GM23338 (cell line): ENCODE measurements around the gene SLC16A12. TPM values are rescaled to one million over a fixed set of nuclear protein-coding genes. Genes with fewer than 3 reads are reported as not detected.
"Not testable (repeated sequence)": the region's sequence is repeated elsewhere in the genome, so short reads cannot be mapped to it uniquely, and the experiment has no call there.

Source experiments
- ATAC-seq: fragments of 200-7000 bp; cut with Tn5 transposase; 3 replicates; pipeline ENCODE4 v1.9.1; 2020
- DNase-seq: peaks from one replicate; pipeline ENCODE4 v3.0.0-alpha.2; 2015; ENCODE audit warnings: low spot score
- H2AFZ ChIP-seq: fragments of 200-600 bp; sonication (generic); 2 replicates; pipeline ENCODE4 v1.8.0; 2016; ENCODE audit warnings: antibody characterized with exemption, mild to moderate bottlenecking, moderate library complexity
- H3F3A ChIP-seq: fragments of 200-600 bp; sonication (generic); replicated peaks from 2 replicates; pipeline ENCODE4 v1.8.0; 2017; ENCODE audit warnings: antibody characterized with exemption, mixed run types, low read depth
- H3K27ac ChIP-seq: fragments of 200-600 bp; sonication (generic); 2 replicates; pipeline ENCODE4 v1.6.1; 2016; ENCODE audit warnings: low read depth
- H3K27me3 ChIP-seq: fragments of 200-600 bp; sonication (generic); 2 replicates; pipeline ENCODE4 v1.8.0; 2016; ENCODE audit warnings: mild to moderate bottlenecking, mixed run types, moderate library complexity; ENCODE audit not compliant: insufficient read depth
- H3K36me3 ChIP-seq: fragments of 200-600 bp; sonication (generic); 2 replicates; pipeline ENCODE4 v1.8.0; 2016; ENCODE audit warnings: mild to moderate bottlenecking; ENCODE audit not compliant: insufficient read depth
- H3K4me1 ChIP-seq: fragments of 200-600 bp; sonication (generic); 2 replicates; pipeline ENCODE4 v1.8.0; 2016; ENCODE audit warnings: mild to moderate bottlenecking, moderate library complexity; ENCODE audit not compliant: insufficient read depth
- H3K4me2 ChIP-seq: fragments of 200-600 bp; sonication (generic); 2 replicates; pipeline ENCODE4 v1.7.1; 2017; ENCODE audit warnings: mixed run types
- H3K4me3 ChIP-seq: fragments of 200-600 bp; sonication (generic); 2 replicates; pipeline ENCODE4 v1.6.1; 2016; ENCODE audit warnings: mixed run types
- H3K79me2 ChIP-seq: fragments of 200-600 bp; sonication (generic); replicated peaks from 2 replicates; pipeline ENCODE4 v1.8.0; 2017; ENCODE audit warnings: mild to moderate bottlenecking; ENCODE audit not compliant: insufficient read depth
- H3K9me2 ChIP-seq: fragments of 200-600 bp; sonication (generic); 2 replicates; pipeline ENCODE4 v1.8.0; 2017; ENCODE audit not compliant: insufficient read depth
- H4K20me1 ChIP-seq: fragments of 200-600 bp; sonication (generic); replicated peaks from 2 replicates; pipeline ENCODE4 v1.8.0; 2017; ENCODE audit warnings: mild to moderate bottlenecking; ENCODE audit not compliant: insufficient read depth
- H3K27ac Mint-ChIP-seq: 2 replicates; pipeline ENCODE4 v1.8.0; 2020; ENCODE audit warnings: inconsistent platforms, mild to moderate bottlenecking, moderate library complexity, mixed read lengths
- H3K27me3 Mint-ChIP-seq: 3 replicates; pipeline ENCODE4 v1.8.0; 2022; ENCODE audit warnings: low read depth, mild to moderate bottlenecking, moderate library complexity, mixed read lengths, inconsistent platforms; ENCODE audit not compliant: insufficient read depth, poor library complexity
- H3K36me3 Mint-ChIP-seq: 3 replicates; pipeline ENCODE4 v1.8.0; 2021; ENCODE audit warnings: low read depth, mild to moderate bottlenecking, inconsistent platforms, moderate library complexity, mixed read lengths
- H3K4me1 Mint-ChIP-seq: 3 replicates; pipeline ENCODE4 v1.8.0; 2020; ENCODE audit warnings: mild to moderate bottlenecking, inconsistent platforms, mixed read lengths
- H3K4me3 Mint-ChIP-seq: 3 replicates; pipeline ENCODE4 v1.8.0; 2021; ENCODE audit warnings: moderate library complexity, mild to moderate bottlenecking, inconsistent platforms, mixed read lengths
- H3K9me3 Mint-ChIP-seq: 3 replicates; pipeline ENCODE4 v1.8.0; 2020; ENCODE audit warnings: moderate library complexity, mild to moderate bottlenecking, inconsistent platforms, mixed read lengths
- polyA plus RNA-seq: library from polyadenylated mRNA; unstranded; fragments of >200 nt; fragmentation: Nextera tagmentation; extraction: Ambion mirVana; gene quantifications from 2 replicates; pipeline ENCODE4 v1.2.1, GENCODE V29; 2016
- total RNA-seq: library from RNA; depleted of rRNA; stranded (reverse); fragments of >200 nt; shearing (Covaris generic); gene quantifications from 2 replicates; pipeline ENCODE4 v1.2.3, GENCODE V29; 2014

SLC16A12 gene
- total and polyA plus RNA-seq, 2 experiments from 2014 or later = 0.84 to 2.0 TPM

- H3K4me3 ChIP-seq, H3K4me1 Mint-ChIP-seq, H3K79me2 ChIP-seq, H3K9me2 ChIP-seq, H3K36me3 ChIP-seq, ATAC-seq, H3K27ac ChIP-seq, DNase-seq, H3F3A ChIP-seq, H3K4me3 Mint-ChIP-seq, H3K27ac Mint-ChIP-seq, H3K4me2 ChIP-seq, H2AFZ ChIP-seq, H3K4me1 ChIP-seq, H4K20me1 ChIP-seq: not testable (repeated sequence)
- peaks cover 21% of the 10 kb centered on the region for H3K27me3 Mint-ChIP-seq
- H3K27me3 ChIP-seq = peaks cover 19% of the 10 kb centered on the region
- H3K9me3 Mint-ChIP-seq = peaks cover 15% of the 10 kb centered on the region
- H3K36me3 Mint-ChIP-seq = peaks cover 28% of the 10 kb centered on the region
These were observed 124.8 kb downstream of the SLC16A12 start for GRCh38 chr10:89410551-89410950.

DNA sequence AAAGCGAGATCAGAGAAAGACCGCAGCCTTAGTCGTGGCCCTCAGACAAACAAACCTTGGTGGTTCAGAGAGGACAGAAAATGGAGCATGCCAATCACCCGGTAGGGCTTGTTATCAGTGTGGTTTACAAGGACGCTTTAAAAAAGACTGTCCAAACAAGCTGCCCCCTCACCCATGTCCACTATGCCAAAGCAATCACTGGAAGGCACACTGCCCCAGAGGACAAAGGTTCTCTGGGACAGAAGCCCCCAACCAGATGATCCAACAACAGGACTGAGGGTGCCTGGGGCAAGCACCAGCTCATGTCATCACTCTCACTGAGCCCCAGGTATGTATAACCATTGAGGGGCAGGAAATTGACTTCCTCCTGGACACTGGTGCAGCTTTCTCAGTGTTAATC lies 126.1 kb downstream of the SLC16A12 start:
- peaks cover 15% of the 10 kb centered on the region for H3K9me3 Mint-ChIP-seq
- not testable (repeated sequence) for H4K20me1 ChIP-seq, ATAC-seq, H3F3A ChIP-seq, H3K4me2 ChIP-seq, H3K9me2 ChIP-seq, H3K79me2 ChIP-seq, H3K27ac Mint-ChIP-seq, DNase-seq, H3K27ac ChIP-seq, H2AFZ ChIP-seq, H3K4me3 ChIP-seq, H3K4me1 ChIP-seq, H3K4me3 Mint-ChIP-seq, H3K4me1 Mint-ChIP-seq, H3K36me3 ChIP-seq
- peaks cover 13% of the 10 kb centered on the region for H3K27me3 ChIP-seq
- peaks cover 15% of the 10 kb centered on the region for H3K27me3 Mint-ChIP-seq
- H3K36me3 Mint-ChIP-seq = peaks cover 28% of the 10 kb centered on the region

DNA sequence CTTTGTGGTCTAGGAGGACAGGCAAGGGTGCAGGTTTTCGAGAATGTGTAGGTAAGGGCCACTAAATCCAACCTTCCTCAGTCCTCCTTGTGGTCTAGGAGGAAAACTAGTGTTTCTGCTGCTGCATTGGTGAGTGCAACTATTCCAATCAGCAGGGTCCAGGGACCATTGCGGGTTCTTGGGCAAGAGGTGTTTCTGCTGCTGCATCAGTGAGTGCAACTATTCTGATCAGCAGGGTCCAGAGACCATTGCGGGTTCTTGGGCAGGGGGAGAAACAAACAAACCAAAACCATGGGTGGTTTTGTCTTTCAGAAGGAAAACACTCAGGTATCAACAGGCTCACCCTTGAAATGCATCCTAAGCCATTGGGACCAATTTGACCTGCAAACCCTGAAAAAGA lies 127.6 kb downstream of the SLC16A12 start:
- H3K4me1 ChIP-seq, H3K79me2 ChIP-seq, H3K36me3 ChIP-seq, H3F3A ChIP-seq, H3K27ac ChIP-seq, DNase-seq, H3K4me2 ChIP-seq, H3K27me3 ChIP-seq, H3K27me3 Mint-ChIP-seq, H3K27ac Mint-ChIP-seq, H3K4me3 ChIP-seq, H4K20me1 ChIP-seq, H3K4me3 Mint-ChIP-seq, ATAC-seq, H3K9me2 ChIP-seq, H2AFZ ChIP-seq, H3K4me1 Mint-ChIP-seq: not testable (repeated sequence)
- H3K9me3 Mint-ChIP-seq = peaks cover 15% of the 10 kb centered on the region
- H3K36me3 Mint-ChIP-seq = peaks cover 31% of the 10 kb centered on the region

DNA sequence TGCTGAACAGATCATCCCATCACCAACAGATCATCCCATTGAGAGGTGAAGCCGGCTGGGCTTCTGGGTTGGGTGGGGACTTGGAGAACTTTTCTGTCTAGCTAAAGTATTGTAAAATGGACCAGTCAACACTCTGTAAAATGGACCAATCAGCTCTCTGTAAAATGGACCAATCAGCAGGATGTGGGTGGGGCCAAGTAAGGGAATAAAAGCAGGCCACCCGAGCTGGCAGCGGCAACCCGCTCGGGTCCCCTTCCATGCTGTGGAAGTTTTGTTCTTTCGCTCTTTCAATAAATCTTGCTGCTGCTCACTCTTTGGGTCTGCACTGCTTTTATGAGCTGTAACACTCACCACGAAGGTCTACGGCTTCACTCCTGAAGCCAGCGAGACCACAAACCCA lies 129.2 kb downstream of the SLC16A12 start:
- not testable (repeated sequence) for H3K9me2 ChIP-seq, ATAC-seq, H3F3A ChIP-seq, DNase-seq, H3K9me3 Mint-ChIP-seq, H3K27me3 Mint-ChIP-seq, H3K79me2 ChIP-seq, H3K4me2 ChIP-seq, H3K4me1 Mint-ChIP-seq, H3K36me3 ChIP-seq, H3K27me3 ChIP-seq, H2AFZ ChIP-seq, H4K20me1 ChIP-seq, H3K4me3 Mint-ChIP-seq, H3K27ac ChIP-seq, H3K4me3 ChIP-seq, H3K27ac Mint-ChIP-seq, H3K4me1 ChIP-seq
- peaks cover 20% of the 10 kb centered on the region for H3K36me3 Mint-ChIP-seq
